HFFc6 (cell line): ENCODE results near the gene SSTR3. TPM values are rescaled to one million over a fixed set of nuclear protein-coding genes. Genes with fewer than 3 reads are reported as not detected.
"Not testable (repeated sequence)": the region's sequence is repeated elsewhere in the genome, so short reads cannot be mapped to it uniquely, and the experiment has no call there.

Source experiments
- DNase-seq: peaks from one replicate; pipeline ENCODE4 v3.0.0-alpha.2; 2018
- H3K27ac Mint-ChIP-seq: 2 replicates; pipeline ENCODE4 v1.8.0; 2020; ENCODE audit warnings: mild to moderate bottlenecking, mixed read lengths
- H3K27me3 Mint-ChIP-seq: 2 replicates; pipeline ENCODE4 v1.8.0; 2021; ENCODE audit warnings: mild to moderate bottlenecking, moderate library complexity, mixed read lengths; ENCODE audit not compliant: insufficient read depth
- H3K36me3 Mint-ChIP-seq: 2 replicates; pipeline ENCODE4 v1.8.0; 2021; ENCODE audit warnings: low read depth, mixed read lengths
- H3K4me1 Mint-ChIP-seq: 2 replicates; pipeline ENCODE4 v1.8.0; 2020; ENCODE audit warnings: low read depth, mixed read lengths
- H3K4me3 Mint-ChIP-seq: 2 replicates; pipeline ENCODE4 v1.8.0; 2020; ENCODE audit warnings: mild to moderate bottlenecking, moderate library complexity, mixed read lengths
- H3K9me3 Mint-ChIP-seq: 2 replicates; pipeline ENCODE4 v1.8.0; 2020; ENCODE audit warnings: mild to moderate bottlenecking, mixed read lengths
- total RNA-seq, 6 experiments: library from RNA; stranded (reverse); fragmentation: NEBNext Ultra II Directional; extraction: Animal tissue kit (Norgen Biotek cat#: 25700); gene quantifications; 2 replicates in 1 of 6; 3 replicates in 5 of 6; pipeline ENCODE4 v1.2.3, GENCODE V29; 2021
- TF ChIP-seq, protein P1 (sequence below): fragments of 200-600 bp; sonication (generic); IDR thresholded peaks from 2 replicates; pipeline ENCODE4 v1.5.0; 2021; ENCODE audit warnings: antibody characterized with exemption, mild to moderate bottlenecking

Gene SSTR3
- total RNA-seq, 6 experiments from 2014 or later = not detected

DNA sequence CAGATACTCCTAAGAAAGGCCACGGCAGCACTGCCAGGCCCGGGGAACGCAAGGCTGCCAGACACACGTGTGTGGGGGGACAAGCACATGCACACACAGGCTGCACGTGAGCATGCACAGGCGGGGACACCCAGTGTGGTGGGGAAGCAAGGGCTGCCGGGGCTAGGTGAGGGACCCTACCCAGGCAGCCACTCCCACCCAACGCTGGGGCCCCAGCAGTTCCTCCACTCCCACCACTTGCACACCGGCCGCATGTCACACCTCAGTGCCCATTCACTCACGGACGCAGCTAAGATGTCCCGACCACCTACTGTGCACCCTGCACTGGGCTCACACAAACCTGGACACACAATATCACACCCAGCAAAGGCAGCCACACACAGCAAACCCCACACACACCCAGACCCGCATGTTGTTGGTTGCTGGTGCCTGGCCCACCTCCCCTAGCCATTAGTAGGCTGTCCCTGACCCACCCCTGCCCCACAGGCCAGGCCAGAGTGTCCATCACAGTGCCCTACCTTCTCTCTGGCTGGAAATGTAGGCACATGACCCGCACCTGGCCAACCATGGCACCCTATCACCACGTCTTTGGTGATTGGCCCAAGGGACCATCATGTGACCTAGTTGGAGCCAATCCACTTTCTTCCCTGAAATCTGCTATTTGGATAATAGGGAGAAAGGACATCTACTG is 8.8 kb downstream of the SSTR3 start:
- no peaks in the 10 kb centered on the region for H3K36me3 Mint-ChIP-seq
- H3K4me3 Mint-ChIP-seq = no peak overlapping the region
- H3K27me3 Mint-ChIP-seq = peaks cover 2% of the 10 kb centered on the region; the same call in 1 of the 2 replicates
- no peaks in the 10 kb centered on the region for H3K4me1 Mint-ChIP-seq
- no peaks in the 10 kb centered on the region for H3K9me3 Mint-ChIP-seq
- no peak overlapping the region for H3K27ac Mint-ChIP-seq
- TF ChIP-seq, protein P1, sequence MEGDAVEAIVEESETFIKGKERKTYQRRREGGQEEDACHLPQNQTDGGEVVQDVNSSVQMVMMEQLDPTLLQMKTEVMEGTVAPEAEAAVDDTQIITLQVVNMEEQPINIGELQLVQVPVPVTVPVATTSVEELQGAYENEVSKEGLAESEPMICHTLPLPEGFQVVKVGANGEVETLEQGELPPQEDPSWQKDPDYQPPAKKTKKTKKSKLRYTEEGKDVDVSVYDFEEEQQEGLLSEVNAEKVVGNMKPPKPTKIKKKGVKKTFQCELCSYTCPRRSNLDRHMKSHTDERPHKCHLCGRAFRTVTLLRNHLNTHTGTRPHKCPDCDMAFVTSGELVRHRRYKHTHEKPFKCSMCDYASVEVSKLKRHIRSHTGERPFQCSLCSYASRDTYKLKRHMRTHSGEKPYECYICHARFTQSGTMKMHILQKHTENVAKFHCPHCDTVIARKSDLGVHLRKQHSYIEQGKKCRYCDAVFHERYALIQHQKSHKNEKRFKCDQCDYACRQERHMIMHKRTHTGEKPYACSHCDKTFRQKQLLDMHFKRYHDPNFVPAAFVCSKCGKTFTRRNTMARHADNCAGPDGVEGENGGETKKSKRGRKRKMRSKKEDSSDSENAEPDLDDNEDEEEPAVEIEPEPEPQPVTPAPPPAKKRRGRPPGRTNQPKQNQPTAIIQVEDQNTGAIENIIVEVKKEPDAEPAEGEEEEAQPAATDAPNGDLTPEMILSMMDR = no peak
- DNase-seq = no peak

DNA sequence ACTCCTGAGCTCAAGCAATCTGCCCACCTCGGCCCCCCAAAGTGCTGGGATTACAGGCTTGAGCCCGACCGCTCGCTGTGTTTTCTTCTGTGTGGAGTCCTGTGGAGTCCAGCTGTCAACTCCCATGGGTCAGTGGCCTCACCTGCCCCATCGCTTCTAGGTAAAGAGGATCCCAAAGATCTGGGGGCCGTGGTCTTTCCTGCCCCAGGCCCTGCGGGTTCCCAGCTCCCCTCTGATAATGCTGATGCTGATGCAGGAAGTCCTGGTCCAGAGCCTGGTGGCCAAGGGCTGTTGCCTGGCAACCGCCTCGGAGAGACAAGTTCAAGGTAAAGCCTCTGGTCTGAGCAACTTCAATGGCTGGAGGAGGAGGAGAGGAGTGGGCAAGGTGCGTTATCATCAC is 9.6 kb downstream of the SSTR3 start:
- no peaks in the 10 kb centered on the region for H3K9me3 Mint-ChIP-seq
- H3K27ac Mint-ChIP-seq = no peak overlapping the region
- peaks cover 7% of the 10 kb centered on the region for H3K4me1 Mint-ChIP-seq
- no peaks in the 10 kb centered on the region for H3K36me3 Mint-ChIP-seq
- H3K27me3 Mint-ChIP-seq = no peaks in the 10 kb centered on the region; the same call in 1 of the 2 replicates
- no peak for DNase-seq
- TF ChIP-seq, protein P1 = no peak
- no peak overlapping the region for H3K4me3 Mint-ChIP-seq

DNA sequence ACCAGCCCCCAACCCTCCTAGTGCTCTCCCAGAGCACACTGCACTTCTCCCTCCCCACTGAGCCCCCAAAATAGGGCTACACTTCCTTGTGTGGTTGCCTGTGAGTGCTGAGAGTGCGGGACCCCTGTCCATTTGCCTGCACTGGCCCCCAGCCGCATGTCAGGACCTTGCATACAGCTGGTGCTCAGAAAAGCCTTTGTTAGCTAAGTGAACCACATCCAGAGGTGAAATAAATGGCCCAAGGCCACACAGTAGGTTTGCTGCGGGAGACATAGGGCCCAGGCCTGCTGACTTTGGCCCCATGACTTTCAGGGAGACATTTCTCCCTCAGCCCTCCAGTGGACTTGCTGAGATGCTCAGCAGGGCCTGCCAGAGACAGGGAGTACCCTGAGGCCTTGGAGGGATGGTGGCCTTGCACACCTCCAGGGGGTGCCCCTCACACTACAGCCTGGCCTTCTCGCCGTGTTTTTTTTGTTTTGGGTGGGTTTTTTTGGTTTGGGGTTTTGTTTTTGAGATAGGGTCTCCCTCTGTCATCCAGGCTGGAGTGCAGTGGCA is 10.2 kb downstream of the SSTR3 start:
- TF ChIP-seq, protein P1 = peak; percentile 26; the same call in 1 of the 2 replicates
- H3K4me1 Mint-ChIP-seq = peaks cover 14% of the 10 kb centered on the region
- H3K27me3 Mint-ChIP-seq = no peaks in the 10 kb centered on the region; the same call in 1 of the 2 replicates
- DNase-seq = no peak
- H3K27ac Mint-ChIP-seq = no peak overlapping the region
- H3K36me3 Mint-ChIP-seq = no peaks in the 10 kb centered on the region
- no peaks in the 10 kb centered on the region for H3K9me3 Mint-ChIP-seq
- H3K4me3 Mint-ChIP-seq = no peak overlapping the region

DNA sequence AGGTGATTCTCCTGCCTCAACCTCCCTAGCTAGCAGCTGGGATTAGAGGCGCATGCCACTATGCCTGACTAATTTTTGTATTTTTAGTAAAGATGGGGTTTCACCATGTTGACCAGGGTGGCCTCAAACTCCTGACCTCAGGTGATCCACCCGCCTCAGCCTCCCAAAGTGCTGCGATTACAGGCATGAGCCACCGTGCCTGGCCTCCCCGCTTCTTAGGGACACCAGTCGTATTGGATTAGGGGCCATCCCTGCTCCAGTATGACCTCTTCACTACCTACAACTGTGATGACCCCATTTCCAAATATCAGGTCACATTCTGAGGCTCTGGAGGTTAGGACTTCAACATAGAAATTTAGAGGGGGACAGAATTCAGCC is 10.8 kb downstream of the SSTR3 start:
- DNase-seq, H3K27me3 Mint-ChIP-seq, H3K9me3 Mint-ChIP-seq, H3K27ac Mint-ChIP-seq, H3K36me3 Mint-ChIP-seq, H3K4me3 Mint-ChIP-seq: not testable (repeated sequence)
- H3K4me1 Mint-ChIP-seq = peaks cover 20% of the 10 kb centered on the region

DNA sequence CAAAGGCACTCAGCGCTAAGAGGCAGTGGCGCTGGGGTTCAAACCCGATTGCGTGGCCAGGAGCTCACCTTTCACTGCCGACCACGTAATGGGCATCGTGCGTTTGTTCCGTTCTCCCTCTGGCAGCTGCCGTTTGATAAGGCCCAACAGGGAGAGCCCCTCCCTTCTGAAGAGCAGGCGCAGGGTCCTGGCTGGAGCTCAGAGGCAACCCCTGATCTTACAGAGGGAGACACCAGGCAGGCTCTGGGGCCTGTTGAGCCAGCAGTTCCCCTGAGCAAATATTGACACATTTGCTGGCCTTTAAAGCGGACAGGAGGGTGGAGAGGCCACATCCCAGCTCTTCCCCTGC is 12.5 kb downstream of the SSTR3 start:
- peaks cover 31% of the 10 kb centered on the region for H3K4me1 Mint-ChIP-seq
- H3K27ac Mint-ChIP-seq = no peak overlapping the region
- DNase-seq = no peak

More for the DNA sequence above, 12.5 kb downstream of the SSTR3 start:
- Mint-ChIP-seq H3K9me3 (no peaks in the 10 kb centered on the region), H3K36me3 (no peaks in the 10 kb centered on the region), H3K27me3 (peaks cover 2% of the 10 kb centered on the region; the same call in 1 of the 2 replicates), H3K4me3 (peak overlapping the region; percentile 51)
- TF ChIP-seq, protein P1 = peak; percentile 49
